A673 (cell line): ENCODE data around the gene TAF11L3.
"Not testable (repeated sequence)": the region's sequence is repeated elsewhere in the genome, so short reads cannot be mapped to it uniquely, and the experiment has no call there.

Experiments used
- EZH2 ChIP-seq: fragments of 200-600 bp; sonication (generic); IDR thresholded peaks from 2 replicates; pipeline ENCODE4 v1.6.1; 2017; ENCODE audit warnings: borderline replicate concordance, low read depth, mild to moderate bottlenecking, mixed read lengths, antibody characterized with exemption, low read length; ENCODE audit not compliant: poor library complexity, severe bottlenecking
- TF ChIP-seq, protein P1 (sequence below): fragments of 300-800, 200-600 bp; sonication (generic); conservative IDR thresholded peaks from 2 replicates; pipeline ENCODE4 v1.5.1; 2017; ENCODE audit warnings: low read depth, mild to moderate bottlenecking, antibody characterized with exemption, low read length, moderate library complexity, mixed read lengths

- TF ChIP-seq, protein P1, sequence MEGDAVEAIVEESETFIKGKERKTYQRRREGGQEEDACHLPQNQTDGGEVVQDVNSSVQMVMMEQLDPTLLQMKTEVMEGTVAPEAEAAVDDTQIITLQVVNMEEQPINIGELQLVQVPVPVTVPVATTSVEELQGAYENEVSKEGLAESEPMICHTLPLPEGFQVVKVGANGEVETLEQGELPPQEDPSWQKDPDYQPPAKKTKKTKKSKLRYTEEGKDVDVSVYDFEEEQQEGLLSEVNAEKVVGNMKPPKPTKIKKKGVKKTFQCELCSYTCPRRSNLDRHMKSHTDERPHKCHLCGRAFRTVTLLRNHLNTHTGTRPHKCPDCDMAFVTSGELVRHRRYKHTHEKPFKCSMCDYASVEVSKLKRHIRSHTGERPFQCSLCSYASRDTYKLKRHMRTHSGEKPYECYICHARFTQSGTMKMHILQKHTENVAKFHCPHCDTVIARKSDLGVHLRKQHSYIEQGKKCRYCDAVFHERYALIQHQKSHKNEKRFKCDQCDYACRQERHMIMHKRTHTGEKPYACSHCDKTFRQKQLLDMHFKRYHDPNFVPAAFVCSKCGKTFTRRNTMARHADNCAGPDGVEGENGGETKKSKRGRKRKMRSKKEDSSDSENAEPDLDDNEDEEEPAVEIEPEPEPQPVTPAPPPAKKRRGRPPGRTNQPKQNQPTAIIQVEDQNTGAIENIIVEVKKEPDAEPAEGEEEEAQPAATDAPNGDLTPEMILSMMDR = not testable (repeated sequence)
- TF ChIP-seq EZH2 = not testable (repeated sequence)
Observed at GRCh38 chr5:17518067-17518466, at the start of gene TAF11L3.
